Right cardiac atrium (tissue), 5 donors: ENCODE results near the gene SNX5. TPM values are rescaled to one million over a fixed set of nuclear protein-coding genes. Genes with fewer than 3 reads are reported as not detected.

Source experiments
- ATAC-seq, 2 donors: fragments of 200-7000 bp; cut with Tn5 transposase; one replicate each; pipeline versions ENCODE4 v1.8.0 to v1.9.1; 2020; ENCODE audit warnings: moderate library complexity in 2 of 2, mild to moderate bottlenecking in 1 of 2
- DNase-seq, 3 donors: peaks; one replicate each; pipeline ENCODE4 v3.0.0-alpha.2; 2020
- H3K27ac ChIP-seq: one replicate; pipeline ENCODE4 v1.5.1; 2013; ENCODE audit warnings: mild to moderate bottlenecking, low read length, control low read depth, moderate library complexity
- H3K27me3 ChIP-seq: one replicate; pipeline ENCODE4 v1.6.1; 2013; ENCODE audit not compliant: control insufficient read depth, insufficient read depth
- H3K4me1 ChIP-seq: one replicate; pipeline ENCODE4 v1.6.1; 2013; ENCODE audit warnings: low read length; ENCODE audit not compliant: control insufficient read depth, insufficient read depth
- H3K4me3 ChIP-seq: one replicate; pipeline ENCODE4 v1.5.1; 2013; ENCODE audit warnings: low read length, control low read depth
- H3K9me3 ChIP-seq: one replicate; pipeline ENCODE4 v1.6.1; 2013; ENCODE audit warnings: low read length; ENCODE audit not compliant: control insufficient read depth
- whole genome bisulfite sequencing: extraction: QIAGEN DNeasy Blood & Tissue Kit; methylation state at CpG from one replicate; pipeline ENCODE4 v1.1.7; 2013; 5-methylcytosine and 5-hydroxymethylcytosine counted together
- intact Hi-C, 4 donors: fragments of 100-400 bp; cut with DNase I; formaldehyde crosslinking; loops; one replicate each; pipeline versions ENCODE4 v1.11.0 to v1.14.0; 2022 to 2023
- polyA plus RNA-seq: library from polyadenylated mRNA; stranded (reverse); fragments of 200-250 nt; gene quantifications from one replicate; pipeline ENCODE4 v1.2.3, GENCODE V29; 2013
- total RNA-seq, 4 donors: library from RNA; stranded (reverse); fragmentation: NEBNext Ultra II Directional; extraction: Animal tissue kit (Norgen Biotek cat#: 25700); gene quantifications; one replicate each; pipeline ENCODE4 v1.2.1, GENCODE V29; 2021
- donor health status: healthy with polysubstance abuse.
- donor health status: DM: no; HTN: yes; CAD: no.
- donor health status: DM: no; HTN: no; CAD: no.
- donor health status: DM: no; HTN: yes; CAD: no; lungs with severe emphysema.
- donor health status: DM: yes; HTN: yes; CAD: no.

SNX5 gene
- total and polyA plus RNA-seq, 5 donors, result 46.7 to 53.9 (median 47.8) TPM

GRCh38 chr20:17909869-17910321, 58.7 kb downstream of the SNX5 start:
- DNase-seq (no peak), ATAC-seq (peak in 1 of 2 donors; percentile 32)
- Histone ChIP-seq H3K4me3 (no peak overlapping the region), H3K27me3 (no peaks in the 10 kb centered on the region), H3K9me3 (no peaks in the 10 kb centered on the region), H3K27ac (peak overlapping the region; percentile 1), H3K4me1 (peaks cover 2% of the 10 kb centered on the region)
- intact Hi-C loops, result loop anchor here in 2 of 4 donors (10.0 kb wide), 2 partner anchors 375 to 405 kb away; partner anchors contain the start of gene BFSP1 (in 1 of the 2)
- 47% methylated on average over 4 of the region's 4 CpGs for WGBS

GRCh38 chr20:17905544-17905943, 63.0 kb downstream of the SNX5 start:
- Histone ChIP-seq H3K4me3 (no peak overlapping the region), H3K27me3 (no peaks in the 10 kb centered on the region), H3K9me3 (no peaks in the 10 kb centered on the region), H3K4me1 (no peaks in the 10 kb centered on the region), H3K27ac (no peak overlapping the region)
- 93% methylated on average over 7 of the region's 7 CpGs for WGBS
- ATAC-seq, result no peak
- no peak for DNase-seq
- intact Hi-C loops, result loop anchor here in 2 of 4 donors (10.0 kb wide), 2 partner anchors 371 to 401 kb away; partner anchors contain the start of gene BFSP1 (in 1 of the 2)

DNA sequence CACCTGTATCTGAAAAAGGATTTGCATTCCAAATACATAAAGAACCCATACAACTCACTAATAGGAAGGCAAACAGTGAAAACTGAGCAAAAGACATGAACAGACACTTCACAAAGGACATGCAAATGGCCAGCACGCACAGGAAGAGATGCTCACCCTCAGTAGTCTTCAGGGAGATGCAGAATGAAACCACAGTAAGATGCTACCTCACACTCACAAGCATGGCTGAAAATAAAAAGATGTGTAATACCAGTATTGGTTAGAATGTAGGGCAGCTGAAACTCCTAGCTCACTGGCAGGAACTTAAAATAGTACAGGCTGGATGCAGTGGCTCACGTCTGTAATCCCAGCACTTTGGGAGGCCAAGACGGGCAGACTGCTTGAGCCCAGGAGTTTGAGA, 64.6 kb downstream of the SNX5 start:
- no peaks in the 10 kb centered on the region for H3K4me1 ChIP-seq
- intact Hi-C loops, result loop anchor here in 3 of 4 donors (5.0 to 10.0 kb wide), 3 partner anchors 369 to 402 kb away; partner anchors contain the start of gene BFSP1 (in 1 of the 3)
- no peaks in the 10 kb centered on the region for H3K27me3 ChIP-seq
- H3K27ac ChIP-seq, result no peak overlapping the region
- DNase-seq, result no peak
- no peaks in the 10 kb centered on the region for H3K9me3 ChIP-seq
- WGBS, result 71% methylated on average over 3 of the region's 3 CpGs
- no peak for ATAC-seq
- H3K4me3 ChIP-seq, result no peak overlapping the region

GRCh38 chr20:17902531-17903083, 66.0 kb downstream of the SNX5 start:
- intact Hi-C loops, result loop anchor here in 3 of 4 donors (5.0 to 10.0 kb wide), 3 partner anchors 368 to 400 kb away; partner anchors contain the start of gene BFSP1 (in 1 of the 3)
- ATAC-seq, result no peak

GRCh38 chr20:17901971-17902370, 66.6 kb downstream of the SNX5 start:
- H3K4me3 ChIP-seq, result no peak overlapping the region
- H3K27ac ChIP-seq, result no peak overlapping the region
- H3K9me3 ChIP-seq, result no peaks in the 10 kb centered on the region
- intact Hi-C loops, result loop anchor here in 3 of 4 donors (5.0 to 10.0 kb wide), 3 partner anchors 367 to 400 kb away; partner anchors contain the start of gene BFSP1 (in 1 of the 3)
- ATAC-seq, result no peak
- no peak for DNase-seq
- 69% methylated on average over 4 of the region's 4 CpGs for WGBS
- H3K27me3 ChIP-seq, result no peaks in the 10 kb centered on the region
- no peaks in the 10 kb centered on the region for H3K4me1 ChIP-seq

More at GRCh38 chr20:17902531-17903083, 66.0 kb downstream of the SNX5 start:
- no peak overlapping the region for H3K4me3 ChIP-seq
- no peaks in the 10 kb centered on the region for H3K9me3 ChIP-seq
- 86% methylated on average over 4 of the region's 4 CpGs for WGBS
- no peaks in the 10 kb centered on the region for H3K4me1 ChIP-seq
- H3K27ac ChIP-seq, result no peak overlapping the region
- H3K27me3 ChIP-seq, result no peaks in the 10 kb centered on the region
- no peak for DNase-seq

DNA sequence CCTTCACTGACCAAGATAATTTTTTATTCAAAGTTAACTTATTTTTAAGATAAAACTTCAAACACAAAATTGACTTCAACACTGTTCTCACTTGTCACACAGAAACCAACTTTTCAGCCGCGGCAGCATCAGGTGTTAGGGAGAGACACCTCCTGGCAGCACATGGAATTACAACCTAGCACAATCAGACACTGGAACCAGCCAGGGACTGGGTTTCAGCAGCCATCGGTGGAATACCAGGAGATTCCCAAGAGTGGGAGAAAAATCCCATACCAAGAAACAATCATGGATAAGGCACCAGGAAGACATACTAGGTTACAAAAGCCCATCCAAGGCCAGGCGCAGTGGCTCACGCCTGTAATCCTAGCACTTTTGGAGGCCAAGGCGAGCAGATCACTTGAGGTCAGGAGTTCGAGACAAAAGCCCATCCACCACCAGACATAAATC, 70.0 kb downstream of the SNX5 start:
- no peaks in the 10 kb centered on the region for H3K27me3 ChIP-seq
- 51% methylated on average over 7 of the region's 7 CpGs for WGBS
- H3K9me3 ChIP-seq, result no peaks in the 10 kb centered on the region
- H3K4me1 ChIP-seq, result peaks cover 3% of the 10 kb centered on the region
- DNase-seq (peak; percentile 69 to 85 (median 72)), ATAC-seq (peak; percentile 47 to 56)
- H3K27ac ChIP-seq, result no peak overlapping the region
- intact Hi-C loops, result loop anchor here in 3 of 4 donors (1.0 to 10.0 kb wide), 4 partner anchors 217 to 364 kb away; partner anchors contain the start of gene BFSP1 (in 2 of the 3)
- no peak overlapping the region for H3K4me3 ChIP-seq

GRCh38 chr20:17897566-17898307, 70.9 kb downstream of the SNX5 start:
- H3K9me3 ChIP-seq, result no peaks in the 10 kb centered on the region
- intact Hi-C loops, result loop anchor here in 3 of 4 donors (1.0 to 10.0 kb wide), 5 partner anchors 216 to 363 kb away; partner anchors contain the start of gene BFSP1 (in 2 of the 3)
- WGBS, result 85% methylated on average over 1 of the region's 1 CpG
- DNase-seq, result no peak
- no peaks in the 10 kb centered on the region for H3K27me3 ChIP-seq
- no peak overlapping the region for H3K27ac ChIP-seq
- no peak overlapping the region for H3K4me3 ChIP-seq
- ATAC-seq, result no peak
- H3K4me1 ChIP-seq, result peaks cover 3% of the 10 kb centered on the region

- Histone ChIP-seq H3K9me3 (no peaks in the 10 kb centered on the region), H3K4me3 (no peak overlapping the region), H3K27ac (peak overlapping the region; percentile 79), H3K4me1 (peaks cover 3% of the 10 kb centered on the region), H3K27me3 (no peaks in the 10 kb centered on the region)
- WGBS, result 60% methylated on average over 3 of the region's 3 CpGs
- DNase-seq (no peak), ATAC-seq (no peak)
- intact Hi-C loops, result loop anchor here in 3 of 4 donors (2.0 to 10.0 kb wide), 4 partner anchors 216 to 362 kb away; partner anchors contain the start of gene BFSP1 (in 2 of the 3)
Measured at GRCh38 chr20:17896771-17897369, 71.7 kb downstream of the SNX5 start.

- DNase-seq, result no peak
- peaks cover 3% of the 10 kb centered on the region for H3K4me1 ChIP-seq
- intact Hi-C loops, result loop anchor here in 3 of 4 donors (2.0 to 10.0 kb wide), 4 partner anchors 215 to 361 kb away; partner anchors contain the start of gene BFSP1 (in 2 of the 3)
- H3K27ac ChIP-seq, result peak overlapping the region; percentile 73
- H3K4me3 ChIP-seq, result no peak overlapping the region
- peak; percentile 30 to 64 for ATAC-seq
- H3K27me3 ChIP-seq, result no peaks in the 10 kb centered on the region
- WGBS, result 18% methylated on average over 9 of the region's 9 CpGs
- H3K9me3 ChIP-seq, result no peaks in the 10 kb centered on the region
Measured at GRCh38 chr20:17896193-17896723, 72.3 kb downstream of the SNX5 start.

GRCh38 chr20:17895641-17896171, 72.9 kb downstream of the SNX5 start:
- ATAC-seq (peak; percentile 85 to 86), DNase-seq (peak; percentile 73 to 89 (median 86))
- Histone ChIP-seq H3K27ac (peak overlapping the region; percentile 73), H3K27me3 (no peaks in the 10 kb centered on the region), H3K9me3 (no peaks in the 10 kb centered on the region), H3K4me3 (peak overlapping the region; percentile 26), H3K4me1 (peaks cover 3% of the 10 kb centered on the region)
- 17% methylated on average over 17 of the region's 17 CpGs for WGBS
- intact Hi-C loops, result loop anchor here in 3 of 4 donors (2.0 to 10.0 kb wide), 4 partner anchors 215 to 361 kb away; partner anchors contain the start of gene BFSP1 (in 2 of the 3)
